ENCODE measurements around the gene ANTXRL. TPM values are rescaled to one million over a fixed set of nuclear protein-coding genes. Genes with fewer than 3 reads are reported as not detected.
"Not testable (repeated sequence)": the region's sequence is repeated elsewhere in the genome, so short reads cannot be mapped to it uniquely, and the experiment has no call there.

ANTXRL gene
- total RNA-seq, 2 donors from 2014 or later, result not detected

- intact Hi-C loops (cut with DNase I, micrococcal nuclease), result not testable (repeated sequence)
- ATAC-seq (peak; percentile 87), DNase-seq (peak in 1 of 2 donors; percentile 57)
Measured at GRCh38 chr10:46315071-46315860, 28.5 kb downstream of the ANTXRL start.

GRCh38 chr10:46317370-46317769 lies 30.6 kb downstream of the ANTXRL start:
- intact Hi-C loops (cut with DNase I, micrococcal nuclease), result no loop called here
- DNase-seq (no peak), ATAC-seq (no peak)

GRCh38 chr10:46317889-46318288 lies 31.1 kb downstream of the ANTXRL start:
- ATAC-seq (no peak), DNase-seq (no peak)
- intact Hi-C loops (cut with DNase I, micrococcal nuclease), result no loop called here

GRCh38 chr10:46318799-46319198 lies 32.0 kb downstream of the ANTXRL start:
- ATAC-seq (no peak), DNase-seq (no peak)
- intact Hi-C loops (cut with DNase I, micrococcal nuclease), result no loop called here

- DNase-seq (no peak), ATAC-seq (no peak)
- intact Hi-C loops (cut with DNase I, micrococcal nuclease), result no loop called here
Measured at GRCh38 chr10:46319389-46319788, 32.6 kb downstream of the ANTXRL start.

GRCh38 chr10:46321770-46322169 lies 35.0 kb downstream of the ANTXRL start:
- peak; percentile 90 for ATAC-seq
- no peak for DNase-seq
- intact Hi-C loops (cut with DNase I, micrococcal nuclease), result no loop called here

GRCh38 chr10:46323176-46323575 lies 36.4 kb downstream of the ANTXRL start:
- intact Hi-C loops (cut with DNase I, micrococcal nuclease), result no loop called here
- DNase-seq, result no peak

GRCh38 chr10:46325021-46325420 lies 38.2 kb downstream of the ANTXRL start:
- intact Hi-C loops (cut with DNase I, micrococcal nuclease), result no loop called here
- ATAC-seq, result no peak
- DNase-seq, result no peak

More at GRCh38 chr10:46323176-46323575, 36.4 kb downstream of the ANTXRL start:
- no peak for ATAC-seq

GRCh38 chr10:46326066-46326465 lies 39.3 kb downstream of the ANTXRL start:
- ATAC-seq, result no peak
- no peak for DNase-seq
- intact Hi-C loops (cut with DNase I, micrococcal nuclease), result no loop called here

- ATAC-seq (no peak), DNase-seq (no peak)
- intact Hi-C loops (cut with DNase I, micrococcal nuclease), result no loop called here
Measured at GRCh38 chr10:46326971-46327370, 40.2 kb downstream of the ANTXRL start.

GRCh38 chr10:46327685-46328084 lies 40.9 kb downstream of the ANTXRL start:
- intact Hi-C loops (cut with DNase I, micrococcal nuclease), result no loop called here
- ATAC-seq (no peak), DNase-seq (no peak)

- no peak for ATAC-seq
Measured at GRCh38 chr10:46328853-46329689, 42.3 kb downstream of the ANTXRL start.

GRCh38 chr10:46329690-46330016 lies 42.9 kb downstream of the ANTXRL start:
- ATAC-seq (peak; percentile 26), DNase-seq (no peak)
- intact Hi-C loops (cut with DNase I, micrococcal nuclease), result no loop called here

More at GRCh38 chr10:46328853-46329689, 42.3 kb downstream of the ANTXRL start:
- DNase-seq, result no peak
- intact Hi-C loops (cut with DNase I, micrococcal nuclease), result no loop called here

- intact Hi-C loops (cut with DNase I, micrococcal nuclease), result no loop called here
- ATAC-seq, result no peak
Measured at GRCh38 chr10:46330894-46331293, 44.1 kb downstream of the ANTXRL start.

GRCh38 chr10:46365484-46365883 lies 78.7 kb downstream of the ANTXRL start:
- intact Hi-C loops (cut with DNase I, micrococcal nuclease); ATAC-seq; DNase-seq: not testable (repeated sequence)

More at GRCh38 chr10:46330894-46331293, 44.1 kb downstream of the ANTXRL start:
- DNase-seq, result no peak

GRCh38 chr10:46367209-46367608 lies 80.4 kb downstream of the ANTXRL start:
- DNase-seq, ATAC-seq: not testable (repeated sequence)

GRCh38 chr10:46367666-46368240 lies 81.0 kb downstream of the ANTXRL start:
- DNase-seq, result peak in 1 of 2 donors; percentile 10
- intact Hi-C loops (cut with DNase I, micrococcal nuclease); ATAC-seq: not testable (repeated sequence)

More at GRCh38 chr10:46367209-46367608, 80.4 kb downstream of the ANTXRL start:
- intact Hi-C loops (cut with DNase I, micrococcal nuclease), result not testable (repeated sequence)

GRCh38 chr10:46368956-46369355 lies 82.2 kb downstream of the ANTXRL start:
- intact Hi-C loops (cut with DNase I, micrococcal nuclease); ATAC-seq; DNase-seq: not testable (repeated sequence)

GRCh38 chr10:46374410-46374809 lies 87.6 kb downstream of the ANTXRL start:
- DNase-seq; intact Hi-C loops (cut with DNase I, micrococcal nuclease); ATAC-seq: not testable (repeated sequence)
